Osteoblast (primary cell): ENCODE measurements around the gene ESYT2. TPM values are rescaled to one million over a fixed set of nuclear protein-coding genes. Genes with fewer than 3 reads are reported as not detected.

ENCODE experiments used
- DNase-seq: peaks from one replicate; pipeline ENCODE4 v3.0.0; 2011; ENCODE audit warnings: low spot score, mixed read lengths; ENCODE audit not compliant: insufficient read length; ENCODE audit errors: missing footprints
- H2AFZ ChIP-seq: 2 replicates; pipeline ENCODE4 v1.6.0; 2011; ENCODE audit warnings: mild to moderate bottlenecking, low read length
- H3K27ac ChIP-seq: 2 replicates; pipeline ENCODE4 v1.5.1; 2011; ENCODE audit warnings: mild to moderate bottlenecking, low read depth, low read length, moderate library complexity
- H3K27me3 ChIP-seq: 2 replicates; pipeline ENCODE4 v1.6.0; 2012; ENCODE audit warnings: mild to moderate bottlenecking, control low read depth, inconsistent platforms, low read length, moderate library complexity; ENCODE audit not compliant: insufficient read depth
- H3K36me3 ChIP-seq: 2 replicates; pipeline ENCODE4 v1.5.1; 2011; ENCODE audit warnings: mild to moderate bottlenecking, low read length, control low read depth, moderate library complexity; ENCODE audit not compliant: insufficient read depth
- H3K4me1 ChIP-seq: 2 replicates; pipeline ENCODE4 v1.5.1; 2011; ENCODE audit warnings: mild to moderate bottlenecking, low read length, control low read depth, moderate library complexity; ENCODE audit not compliant: insufficient read depth
- H3K4me2 ChIP-seq: 2 replicates; pipeline ENCODE4 v1.6.0; 2011; ENCODE audit warnings: mild to moderate bottlenecking, low read length; ENCODE audit not compliant: insufficient read depth
- H3K4me3 ChIP-seq: fragments of 200-600 bp; sonication (generic); 3 replicates; pipeline ENCODE4 v1.5.1; 2012; ENCODE audit warnings: mild to moderate bottlenecking, low read length, inconsistent platforms; ENCODE audit not compliant: insufficient read depth
- H3K79me2 ChIP-seq: 2 replicates; pipeline ENCODE4 v1.6.0; 2012; ENCODE audit warnings: mild to moderate bottlenecking, low read length, control low read depth, inconsistent platforms; ENCODE audit not compliant: insufficient read depth
- H3K9me3 ChIP-seq: 2 replicates; pipeline ENCODE4 v1.5.1; 2011; ENCODE audit warnings: low read depth, low read length, control low read depth
- H4K20me1 ChIP-seq: 2 replicates; pipeline ENCODE4 v1.6.0; 2012; ENCODE audit warnings: mild to moderate bottlenecking, low read length, control low read depth; ENCODE audit not compliant: insufficient read depth
- CTCF ChIP-seq: IDR thresholded peaks from 2 replicates; pipeline ENCODE4 v1.5.1; 2011; ENCODE audit warnings: mild to moderate bottlenecking, low read depth, low read length, moderate library complexity; ENCODE audit errors: extremely low read depth
- total RNA-seq: library from RNA; depleted of rRNA; stranded (reverse); fragments of >200 nt; gene quantifications from 2 replicates; pipeline ENCODE4 v1.2.3, GENCODE V29; 2012

Gene ESYT2
- total RNA-seq, 1 donor = 132 TPM

DNA sequence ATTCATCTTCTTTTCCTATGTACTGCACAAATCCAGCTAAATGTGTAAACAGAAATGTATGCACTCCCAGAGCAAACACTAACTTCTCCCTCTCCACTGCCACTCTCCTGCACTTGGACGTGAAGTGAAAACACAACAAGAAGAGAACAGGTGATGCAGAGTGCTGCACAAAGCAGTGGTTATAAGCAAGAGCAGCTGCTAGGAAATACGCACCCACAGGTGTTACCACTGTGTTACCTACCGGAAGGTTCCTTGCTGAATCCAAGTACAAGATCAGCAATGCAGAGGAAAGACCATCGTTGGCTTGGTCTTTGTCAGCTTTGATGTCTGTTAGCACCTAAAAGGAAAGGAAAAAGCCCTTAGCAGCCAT is 70.1 kb downstream of the ESYT2 start:
- Histone ChIP-seq H3K9me3 (no peaks in the 10 kb centered on the region), H3K4me3 (no peak overlapping the region), H4K20me1 (no peaks in the 10 kb centered on the region), H2AFZ (no peak overlapping the region), H3K79me2 (no peaks in the 10 kb centered on the region), H3K27me3 (no peaks in the 10 kb centered on the region), H3K4me1 (no peaks in the 10 kb centered on the region), H3K27ac (no peak overlapping the region), H3K36me3 (peaks cover 60% of the 10 kb centered on the region), H3K4me2 (no peak overlapping the region)
- no peak for TF ChIP-seq CTCF
- no peak for DNase-seq

GRCh38 chr7:158758586-158759244 is 70.6 kb downstream of the ESYT2 start:
- Histone ChIP-seq H3K79me2 (no peaks in the 10 kb centered on the region), H3K4me2 (no peak overlapping the region), H2AFZ (no peak overlapping the region), H3K36me3 (peaks cover 56% of the 10 kb centered on the region), H3K27ac (no peak overlapping the region), H4K20me1 (no peaks in the 10 kb centered on the region), H3K4me3 (no peak overlapping the region), H3K4me1 (no peaks in the 10 kb centered on the region), H3K9me3 (no peaks in the 10 kb centered on the region), H3K27me3 (no peaks in the 10 kb centered on the region)
- DNase-seq = no peak
- TF ChIP-seq CTCF = no peak

GRCh38 chr7:158757404-158757989 is 71.8 kb downstream of the ESYT2 start:
- TF ChIP-seq CTCF = no peak
- H2AFZ ChIP-seq = no peak overlapping the region
- H3K4me2 ChIP-seq = no peak overlapping the region
- H3K27me3 ChIP-seq = no peaks in the 10 kb centered on the region
- H3K4me3 ChIP-seq = no peak overlapping the region
- no peaks in the 10 kb centered on the region for H4K20me1 ChIP-seq
- H3K4me1 ChIP-seq = no peaks in the 10 kb centered on the region
- H3K27ac ChIP-seq = no peak overlapping the region
- DNase-seq = no peak
- peaks cover 52% of the 10 kb centered on the region for H3K36me3 ChIP-seq
- no peaks in the 10 kb centered on the region for H3K79me2 ChIP-seq
- no peaks in the 10 kb centered on the region for H3K9me3 ChIP-seq

GRCh38 chr7:158754746-158755444 is 74.4 kb downstream of the ESYT2 start:
- Histone ChIP-seq H3K4me1 (no peaks in the 10 kb centered on the region), H3K27ac (no peak overlapping the region), H3K79me2 (no peaks in the 10 kb centered on the region), H3K36me3 (peaks cover 32% of the 10 kb centered on the region), H2AFZ (no peak overlapping the region), H3K4me2 (no peak overlapping the region), H4K20me1 (no peaks in the 10 kb centered on the region), H3K4me3 (no peak overlapping the region), H3K9me3 (no peaks in the 10 kb centered on the region), H3K27me3 (no peaks in the 10 kb centered on the region)
- no peak for DNase-seq
- no peak for TF ChIP-seq CTCF
